ENCODE measurements around the gene KPNA5.
"Not testable (repeated sequence)": the region's sequence is repeated elsewhere in the genome, so short reads cannot be mapped to it uniquely, and the experiment has no call there.

Gene KPNA5

DNA sequence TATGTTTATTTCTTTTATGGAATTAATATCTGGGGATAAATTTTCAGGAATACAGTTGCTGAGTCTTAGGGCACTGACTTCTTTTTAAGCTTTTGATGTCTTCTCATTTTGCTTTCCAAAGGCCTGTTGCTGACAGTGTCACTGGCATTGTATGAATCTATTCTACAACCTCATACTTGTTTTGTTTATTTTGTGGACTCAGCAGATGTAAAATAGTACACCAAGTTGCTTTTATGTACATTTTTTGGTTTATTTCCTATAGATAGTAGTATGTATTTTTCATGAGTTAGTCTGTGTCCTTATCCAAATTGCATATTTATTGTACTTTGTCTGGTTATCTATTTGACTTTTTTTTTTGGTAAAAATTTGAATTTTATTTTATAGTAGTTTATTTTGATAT is 49.5 kb downstream of the KPNA5 start:
- TF ChIP-seq, protein P1, sequence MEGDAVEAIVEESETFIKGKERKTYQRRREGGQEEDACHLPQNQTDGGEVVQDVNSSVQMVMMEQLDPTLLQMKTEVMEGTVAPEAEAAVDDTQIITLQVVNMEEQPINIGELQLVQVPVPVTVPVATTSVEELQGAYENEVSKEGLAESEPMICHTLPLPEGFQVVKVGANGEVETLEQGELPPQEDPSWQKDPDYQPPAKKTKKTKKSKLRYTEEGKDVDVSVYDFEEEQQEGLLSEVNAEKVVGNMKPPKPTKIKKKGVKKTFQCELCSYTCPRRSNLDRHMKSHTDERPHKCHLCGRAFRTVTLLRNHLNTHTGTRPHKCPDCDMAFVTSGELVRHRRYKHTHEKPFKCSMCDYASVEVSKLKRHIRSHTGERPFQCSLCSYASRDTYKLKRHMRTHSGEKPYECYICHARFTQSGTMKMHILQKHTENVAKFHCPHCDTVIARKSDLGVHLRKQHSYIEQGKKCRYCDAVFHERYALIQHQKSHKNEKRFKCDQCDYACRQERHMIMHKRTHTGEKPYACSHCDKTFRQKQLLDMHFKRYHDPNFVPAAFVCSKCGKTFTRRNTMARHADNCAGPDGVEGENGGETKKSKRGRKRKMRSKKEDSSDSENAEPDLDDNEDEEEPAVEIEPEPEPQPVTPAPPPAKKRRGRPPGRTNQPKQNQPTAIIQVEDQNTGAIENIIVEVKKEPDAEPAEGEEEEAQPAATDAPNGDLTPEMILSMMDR (IDR thresholded peaks at IDR 0.05; ENCODE audit: low read depth, low read length, missing control alignments), result no peak
- no peak for DNase-seq (ENCODE audit: extremely low read depth, low read depth)
- no peak overlapping the region for H3K4me3 ChIP-seq (replicated peaks; ENCODE audit: low read depth, low read length)

DNA sequence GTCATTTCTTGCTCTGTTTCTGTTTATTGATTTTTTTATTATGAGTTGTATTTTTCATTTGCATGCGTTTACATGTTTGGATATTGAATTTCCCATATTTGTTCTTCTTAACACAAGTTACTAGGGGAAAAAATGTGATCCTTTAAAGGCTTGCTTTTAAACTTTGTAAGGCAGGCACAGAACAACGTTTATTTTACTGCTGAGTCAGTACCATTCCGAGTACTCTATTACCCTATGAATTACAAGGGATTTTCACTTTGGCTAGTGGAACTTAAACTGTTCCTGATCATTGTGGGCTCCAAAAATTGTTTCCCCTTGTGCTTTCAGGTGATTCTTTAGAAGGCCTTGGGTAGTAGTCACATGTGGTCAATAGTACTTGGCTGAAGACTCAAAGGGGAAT is 56.0 kb downstream of the KPNA5 start:
- no peak overlapping the region for H3K4me3 ChIP-seq (replicated peaks; ENCODE audit: low read depth, low read length)
- DNase-seq (ENCODE audit: extremely low read depth, low read depth), result no peak
- TF ChIP-seq, protein P1 (IDR thresholded peaks at IDR 0.05; ENCODE audit: low read depth, low read length, missing control alignments), result no peak

DNA sequence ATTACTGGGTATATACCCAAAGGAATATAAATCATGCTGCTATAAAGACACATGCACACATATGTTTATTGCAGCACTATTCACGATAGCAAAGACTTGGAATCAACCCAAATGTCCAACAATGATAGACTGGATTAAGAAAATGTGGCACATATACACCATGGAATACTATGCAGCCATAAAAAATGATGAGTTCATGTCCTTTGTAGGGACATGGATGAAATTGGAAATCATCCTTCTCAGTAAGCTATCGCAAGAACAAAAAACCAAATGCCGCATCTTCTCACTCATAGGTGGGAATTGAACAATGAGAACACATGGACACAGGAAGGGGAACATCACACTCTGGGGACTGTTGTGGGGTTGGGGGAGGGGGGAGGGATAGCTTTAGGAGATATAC is 59.5 kb downstream of the KPNA5 start:
- H3K4me3 ChIP-seq (replicated peaks; ENCODE audit: low read depth, low read length); DNase-seq (ENCODE audit: extremely low read depth, low read depth): not testable (repeated sequence)

DNA sequence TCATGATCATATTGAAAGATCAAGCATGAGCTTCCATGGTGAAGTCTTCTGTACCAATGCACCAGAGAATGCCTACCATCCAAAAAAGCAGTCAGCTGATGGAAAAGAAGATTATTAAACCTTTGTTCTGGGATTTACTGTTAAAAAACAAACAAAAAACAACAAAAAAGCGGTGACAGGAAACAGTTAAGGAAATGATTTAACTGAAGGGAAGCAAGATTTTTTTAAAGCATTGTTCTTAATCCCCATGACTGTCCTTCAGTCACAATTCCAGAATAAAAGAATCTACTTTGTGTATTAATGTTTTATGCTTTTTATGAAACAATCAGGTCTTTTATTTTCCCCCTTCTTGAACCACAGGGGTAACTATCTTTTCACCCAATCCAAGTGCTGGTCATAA is 60.6 kb downstream of the KPNA5 start:
- TF ChIP-seq, protein P1 (IDR thresholded peaks at IDR 0.05; ENCODE audit: low read depth, low read length, missing control alignments), result no peak
- H3K4me3 ChIP-seq (replicated peaks; ENCODE audit: low read depth, low read length), result no peak overlapping the region
- no peak for DNase-seq (ENCODE audit: extremely low read depth, low read depth)

DNA sequence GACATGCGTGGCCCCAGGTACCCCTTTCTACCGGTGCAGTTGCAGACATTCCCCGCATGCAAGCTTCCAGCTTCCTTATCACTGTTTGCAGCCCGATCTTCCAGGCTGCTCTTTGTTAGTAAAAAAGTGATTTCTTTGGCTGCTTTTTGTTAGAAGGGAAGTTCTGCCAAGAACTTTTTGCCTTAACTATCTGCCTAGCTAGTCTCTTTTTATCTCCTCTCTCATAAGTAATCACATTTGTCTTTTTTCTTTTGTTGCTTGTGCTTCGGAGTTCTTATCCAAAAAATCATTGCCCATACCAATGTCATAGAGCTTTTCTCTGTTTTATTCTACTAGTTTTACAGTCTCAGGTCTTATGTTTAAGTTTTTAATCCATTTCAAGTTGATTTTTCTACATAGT is 64.2 kb downstream of the KPNA5 start:
- DNase-seq (ENCODE audit: extremely low read depth, low read depth), result no peak
- TF ChIP-seq, protein P1 (IDR thresholded peaks at IDR 0.05; ENCODE audit: low read depth, low read length, missing control alignments), result no peak
- no peak overlapping the region for H3K4me3 ChIP-seq (replicated peaks; ENCODE audit: low read depth, low read length)

DNA sequence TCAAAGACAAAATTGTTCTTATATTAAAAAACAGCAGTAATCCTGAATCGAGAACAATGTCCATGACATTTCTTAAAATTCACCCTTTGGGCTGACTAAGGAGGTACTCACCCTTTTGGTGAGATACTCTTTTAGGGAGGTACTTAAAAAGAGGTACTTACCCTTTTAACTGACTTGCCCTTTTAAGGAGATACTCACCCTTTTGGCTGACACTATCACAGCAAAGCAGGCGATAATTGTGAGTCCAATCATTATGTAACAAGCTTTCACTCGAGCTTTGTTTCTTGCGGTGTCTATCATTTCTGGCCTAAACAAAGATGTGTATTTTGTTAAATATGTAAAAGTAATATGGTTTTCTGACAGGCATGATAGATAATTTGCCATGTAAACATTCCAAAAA is 80.8 kb downstream of the KPNA5 start:
- no peak overlapping the region for H3K4me3 ChIP-seq (replicated peaks; ENCODE audit: low read depth, low read length)
- no peak for DNase-seq (ENCODE audit: extremely low read depth, low read depth)
- TF ChIP-seq, protein P1 (IDR thresholded peaks at IDR 0.05; ENCODE audit: low read depth, low read length, missing control alignments), result no peak

- TF ChIP-seq, protein P1 (IDR thresholded peaks at IDR 0.05; ENCODE audit: low read depth, low read length, missing control alignments), result no peak
- DNase-seq (ENCODE audit: extremely low read depth, low read depth), result no peak
- no peak overlapping the region for H3K4me3 ChIP-seq (replicated peaks; ENCODE audit: low read depth, low read length)
Measured at GRCh38 chr6:116762235-116762634, 81.2 kb downstream of the KPNA5 start.

Data from HFF-Myc (cell line).